Thyroid gland (tissue), 4 donors: ENCODE results near the gene CDH4.

Experiments
- POLR2A ChIP-seq, 2 donors: fragments of 450-650 bp; IDR thresholded peaks; one replicate each; pipeline ENCODE4 v1.6.1; 2017; ENCODE audit warnings: antibody characterized with exemption in 2 of 2, mild to moderate bottlenecking in 2 of 2, moderate library complexity in 1 of 2
- TF ChIP-seq, protein P1 (sequence below), 6 experiments: fragments of 200-600 bp in 3 of 6; fragments of 450-650 bp in 3 of 6; sonication (generic) in 3 of 6; IDR thresholded peaks; one replicate each; pipeline ENCODE4 v1.5.1; 2016 to 2019; ENCODE audit warnings: antibody characterized with exemption in 6 of 6, mild to moderate bottlenecking in 2 of 6, inconsistent platforms in 1 of 6, moderate library complexity in 1 of 6

DNA sequence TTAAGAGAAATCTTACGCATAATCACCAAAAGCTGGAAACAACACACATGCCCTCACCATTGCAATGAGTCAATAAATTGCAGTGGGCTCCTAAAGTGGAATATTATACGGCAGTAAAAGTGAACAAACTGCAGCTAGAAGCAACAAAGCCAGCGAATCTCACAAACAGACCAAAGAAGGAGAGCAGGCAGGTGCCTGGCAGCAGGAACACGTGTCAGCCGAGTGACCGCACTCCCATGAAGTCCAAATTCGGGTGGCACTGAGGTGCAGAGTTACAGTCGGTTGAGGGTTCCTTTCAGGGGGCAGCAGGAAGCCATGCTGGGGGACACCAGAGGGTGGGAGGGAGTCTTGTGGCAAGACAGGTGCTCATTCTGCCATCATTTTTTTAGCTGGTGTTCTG is 500.5 kb downstream of the CDH4 start:
- TF ChIP-seq, protein P1, sequence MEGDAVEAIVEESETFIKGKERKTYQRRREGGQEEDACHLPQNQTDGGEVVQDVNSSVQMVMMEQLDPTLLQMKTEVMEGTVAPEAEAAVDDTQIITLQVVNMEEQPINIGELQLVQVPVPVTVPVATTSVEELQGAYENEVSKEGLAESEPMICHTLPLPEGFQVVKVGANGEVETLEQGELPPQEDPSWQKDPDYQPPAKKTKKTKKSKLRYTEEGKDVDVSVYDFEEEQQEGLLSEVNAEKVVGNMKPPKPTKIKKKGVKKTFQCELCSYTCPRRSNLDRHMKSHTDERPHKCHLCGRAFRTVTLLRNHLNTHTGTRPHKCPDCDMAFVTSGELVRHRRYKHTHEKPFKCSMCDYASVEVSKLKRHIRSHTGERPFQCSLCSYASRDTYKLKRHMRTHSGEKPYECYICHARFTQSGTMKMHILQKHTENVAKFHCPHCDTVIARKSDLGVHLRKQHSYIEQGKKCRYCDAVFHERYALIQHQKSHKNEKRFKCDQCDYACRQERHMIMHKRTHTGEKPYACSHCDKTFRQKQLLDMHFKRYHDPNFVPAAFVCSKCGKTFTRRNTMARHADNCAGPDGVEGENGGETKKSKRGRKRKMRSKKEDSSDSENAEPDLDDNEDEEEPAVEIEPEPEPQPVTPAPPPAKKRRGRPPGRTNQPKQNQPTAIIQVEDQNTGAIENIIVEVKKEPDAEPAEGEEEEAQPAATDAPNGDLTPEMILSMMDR (IDR thresholded peaks at IDR 0.05) = no peak
- TF ChIP-seq POLR2A (IDR thresholded peaks at IDR 0.05) = no peak
